ENCODE data around the gene EXOC2. TPM values are rescaled to one million over a fixed set of nuclear protein-coding genes. Genes with fewer than 3 reads are reported as not detected.

EXOC2 gene, protein sequence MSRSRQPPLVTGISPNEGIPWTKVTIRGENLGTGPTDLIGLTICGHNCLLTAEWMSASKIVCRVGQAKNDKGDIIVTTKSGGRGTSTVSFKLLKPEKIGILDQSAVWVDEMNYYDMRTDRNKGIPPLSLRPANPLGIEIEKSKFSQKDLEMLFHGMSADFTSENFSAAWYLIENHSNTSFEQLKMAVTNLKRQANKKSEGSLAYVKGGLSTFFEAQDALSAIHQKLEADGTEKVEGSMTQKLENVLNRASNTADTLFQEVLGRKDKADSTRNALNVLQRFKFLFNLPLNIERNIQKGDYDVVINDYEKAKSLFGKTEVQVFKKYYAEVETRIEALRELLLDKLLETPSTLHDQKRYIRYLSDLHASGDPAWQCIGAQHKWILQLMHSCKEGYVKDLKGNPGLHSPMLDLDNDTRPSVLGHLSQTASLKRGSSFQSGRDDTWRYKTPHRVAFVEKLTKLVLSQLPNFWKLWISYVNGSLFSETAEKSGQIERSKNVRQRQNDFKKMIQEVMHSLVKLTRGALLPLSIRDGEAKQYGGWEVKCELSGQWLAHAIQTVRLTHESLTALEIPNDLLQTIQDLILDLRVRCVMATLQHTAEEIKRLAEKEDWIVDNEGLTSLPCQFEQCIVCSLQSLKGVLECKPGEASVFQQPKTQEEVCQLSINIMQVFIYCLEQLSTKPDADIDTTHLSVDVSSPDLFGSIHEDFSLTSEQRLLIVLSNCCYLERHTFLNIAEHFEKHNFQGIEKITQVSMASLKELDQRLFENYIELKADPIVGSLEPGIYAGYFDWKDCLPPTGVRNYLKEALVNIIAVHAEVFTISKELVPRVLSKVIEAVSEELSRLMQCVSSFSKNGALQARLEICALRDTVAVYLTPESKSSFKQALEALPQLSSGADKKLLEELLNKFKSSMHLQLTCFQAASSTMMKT
- total RNA-seq (35.9 TPM), polyA plus RNA-seq (10 to 100 TPM; 33.1 to 43.6 (median 39.4) TPM)

DNA sequence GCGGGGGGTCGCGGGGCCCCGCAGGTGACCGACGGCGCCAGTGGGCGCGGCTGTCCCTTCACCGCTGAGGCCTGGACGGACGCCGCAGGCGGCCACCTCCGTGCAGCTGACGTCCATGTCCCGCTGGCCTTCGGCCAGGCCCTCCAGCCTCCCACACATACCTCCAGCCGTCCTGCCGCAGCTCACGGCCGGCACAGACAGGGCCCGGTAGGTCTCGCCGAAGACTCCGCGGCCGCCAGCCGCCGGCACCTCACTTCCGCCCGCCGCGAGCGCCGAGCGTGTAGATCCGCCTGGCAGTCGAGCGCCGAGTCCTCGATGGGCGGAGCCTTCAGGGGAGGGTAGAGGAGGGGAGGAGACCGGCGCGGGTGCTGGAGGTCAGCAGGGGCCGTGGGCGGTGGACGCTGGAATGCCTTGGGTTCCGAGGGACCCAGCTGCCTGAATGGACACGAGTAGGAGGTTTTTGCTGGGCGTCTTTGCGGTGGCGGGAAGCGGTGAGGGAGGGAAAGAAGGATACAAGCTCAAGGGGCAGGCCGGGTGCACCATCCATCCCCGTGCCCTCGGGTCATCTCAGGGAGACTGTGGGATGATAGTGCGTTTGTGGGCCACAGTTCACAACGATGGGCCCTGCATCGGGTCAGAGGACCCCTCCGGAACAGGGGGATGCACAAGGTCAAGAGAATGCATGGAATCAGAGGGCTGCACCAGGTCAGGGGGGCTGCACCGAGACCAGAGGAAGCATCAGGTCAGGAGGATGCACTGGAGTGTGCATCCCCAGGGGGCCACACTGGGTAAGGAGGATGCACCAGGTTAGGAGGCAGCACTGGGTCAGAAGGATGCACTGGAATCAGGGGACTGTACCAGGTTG lies at the start of gene EXOC2:
Gene EXOC2, minus strand, starts transcription at position 282 of the 865 bp plus-strand sequence. CDS start 55,321 bp downstream, outside the sequence.
- peak within 1 kb of the TSS; percentile 92 for H3K27ac ChIP-seq (ENCODE audit: insufficient read depth, low read length, poor library complexity, severe bottlenecking)
- peak within 1 kb of the TSS; percentile 94 to 96 (median 96) for H3K4me3 Mint-ChIP-seq
- peak within 1 kb of the TSS; percentile 77 for H3K4me3 ChIP-seq (ENCODE audit: low read depth, low read length)

DNA sequence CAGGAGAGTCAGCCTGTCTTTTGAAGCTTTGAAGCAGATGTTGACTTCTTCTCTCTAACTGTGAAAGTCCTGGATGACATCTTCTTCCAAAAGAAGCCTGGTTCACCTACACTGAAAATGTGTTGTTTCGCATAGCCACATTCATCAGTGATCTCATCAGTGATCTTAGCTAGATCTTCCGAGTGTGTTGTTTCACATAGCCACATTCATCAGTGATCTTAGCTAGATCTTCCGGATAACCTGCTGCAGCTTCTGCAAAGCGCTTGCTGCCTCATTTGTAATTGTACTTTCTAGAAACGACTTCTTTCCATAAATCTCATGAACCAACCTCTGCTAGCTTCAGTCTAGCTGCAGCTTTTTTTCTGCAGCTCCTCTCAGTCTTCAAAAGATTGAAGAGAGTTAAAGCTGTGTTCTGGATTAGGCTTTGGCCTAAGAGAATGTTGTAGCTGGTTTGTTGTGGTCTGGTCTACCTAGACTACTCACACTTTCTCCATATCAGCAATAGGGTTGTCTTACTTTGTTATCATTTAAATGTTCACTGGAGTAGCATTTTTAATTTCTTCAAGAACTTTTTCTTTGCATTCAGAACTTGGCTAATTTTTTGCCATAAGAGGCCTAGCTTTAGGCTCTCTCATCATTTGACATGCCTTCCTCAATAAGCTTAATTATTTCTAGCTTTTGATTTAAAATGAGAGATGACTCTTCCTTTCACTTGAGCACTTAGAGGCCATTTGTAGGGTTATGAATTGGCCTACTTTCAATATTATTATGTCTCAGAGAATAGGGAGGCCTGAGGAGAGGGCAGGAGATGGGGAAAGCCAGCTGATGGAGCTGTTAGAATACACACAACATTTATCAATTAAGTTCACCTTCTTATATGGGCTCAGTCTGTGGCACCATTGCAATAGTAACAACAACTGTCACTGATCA lies 48.7 kb upstream of the EXOC2 start:
- no peak for ATAC-seq (ENCODE audit: low read depth in 2 of 2)
- Histone ChIP-seq H3K9me3 (ENCODE audit: control insufficient read depth in 2 of 2, low read length in 2 of 2) (no peaks in the 10 kb centered on the region), H3K4me3 (ENCODE audit: low read depth, low read length) (no peak overlapping the region), H3K36me3 (ENCODE audit: control insufficient read depth, insufficient read depth, low read length) (no peaks in the 10 kb centered on the region), H3K27ac (ENCODE audit: insufficient read depth, low read length, poor library complexity, severe bottlenecking) (no peak overlapping the region), H3K4me1 (ENCODE audit: control insufficient read depth, insufficient read depth, low read length, poor library complexity, severe bottlenecking) (no peaks in the 10 kb centered on the region), H3K27me3 (ENCODE audit: control insufficient read depth, insufficient read depth, low read length) (peaks cover 1% of the 10 kb centered on the region)
- no peak for DNase-seq
- Mint-ChIP-seq H3K27me3 (peaks cover 22% of the 10 kb centered on the region), H3K4me3 (peak overlapping the region in 1 of 4 donors; percentile 28), H3K9me3 (peaks cover 0 to 2% (median 0%) of the 10 kb centered on the region in 7 donors), H3K36me3 (no peaks in the 10 kb centered on the region), H3K4me1 (peaks cover 0 to 6% (median 0%) of the 10 kb centered on the region in 4 donors), H3K27ac (no peak overlapping the region)

More for the DNA sequence above, at the start of gene EXOC2:
- ATAC-seq (ENCODE audit: low read depth in 2 of 2), result peak; percentile 81 to 84
- Mint-ChIP-seq H3K27me3 (peaks cover 5% of the 10 kb centered on the region), H3K4me1 (peaks cover 22 to 30% (median 27%) of the 10 kb centered on the region in 4 donors), H3K27ac (peak within 1 kb of the TSS; percentile 84 to 97 (median 96)), H3K9me3 (no peaks in the 10 kb centered on the region), H3K36me3 (no peaks in the 10 kb centered on the region)
- Histone ChIP-seq H3K27me3 (ENCODE audit: control insufficient read depth, insufficient read depth, low read length) (no peaks in the 10 kb centered on the region), H3K9me3 (ENCODE audit: control insufficient read depth in 2 of 2, low read length in 2 of 2) (no peaks in the 10 kb centered on the region), H3K4me1 (ENCODE audit: control insufficient read depth, insufficient read depth, low read length, poor library complexity, severe bottlenecking) (peaks cover 34% of the 10 kb centered on the region), H3K36me3 (ENCODE audit: control insufficient read depth, insufficient read depth, low read length) (peaks cover 22% of the 10 kb centered on the region)
- DNase-seq, result peak; percentile 75 to 91 (median 82)

DNA sequence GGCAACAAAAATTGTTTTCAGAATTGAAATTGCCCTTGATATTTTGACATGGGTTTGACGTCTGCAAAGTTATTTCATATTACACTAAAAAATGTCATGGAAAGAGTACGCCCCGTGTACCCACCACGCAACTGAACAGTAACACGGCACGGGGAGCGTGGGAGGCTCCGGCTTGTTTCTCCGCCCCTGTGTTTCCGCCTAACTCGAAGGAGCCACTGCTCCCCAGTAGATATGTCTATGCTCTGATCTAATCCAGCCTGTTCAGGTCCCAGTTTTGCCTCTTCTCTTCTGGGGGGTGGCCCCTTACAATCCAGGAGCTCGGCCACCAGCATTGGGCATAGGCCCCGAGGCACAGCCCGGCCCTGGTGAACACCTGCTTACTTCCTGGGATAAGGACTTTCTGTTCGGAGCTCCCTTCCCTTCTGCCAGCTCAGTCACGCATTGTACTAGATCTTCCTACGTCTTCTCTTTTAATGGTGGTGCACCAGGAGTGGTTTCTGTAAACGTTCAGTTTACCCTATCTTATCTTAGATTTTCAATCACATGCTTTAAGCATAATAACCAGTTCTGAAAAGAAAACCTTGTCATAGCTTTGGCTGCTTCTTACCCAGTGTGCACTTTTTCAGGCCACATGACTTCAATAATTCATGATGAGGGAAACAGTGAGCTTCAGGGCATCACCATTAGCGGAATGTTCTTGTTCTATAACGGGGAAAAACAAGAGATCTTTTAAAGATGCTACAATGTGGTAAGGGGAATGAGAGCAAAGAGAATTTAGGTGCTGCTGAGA lies 43.9 kb upstream of the EXOC2 start:
- no peak for ATAC-seq (ENCODE audit: low read depth in 2 of 2)
- no peaks in the 10 kb centered on the region for H3K36me3 Mint-ChIP-seq
- no peaks in the 10 kb centered on the region for H3K36me3 ChIP-seq (ENCODE audit: control insufficient read depth, insufficient read depth, low read length)
- DNase-seq, result no peak
- no peak overlapping the region for H3K27ac ChIP-seq (ENCODE audit: insufficient read depth, low read length, poor library complexity, severe bottlenecking)
- H3K4me1 Mint-ChIP-seq, result peaks cover 0 to 6% (median 0%) of the 10 kb centered on the region in 4 donors
- H3K4me3 ChIP-seq (ENCODE audit: low read depth, low read length), result no peak overlapping the region
- H3K9me3 ChIP-seq (ENCODE audit: control insufficient read depth in 2 of 2, low read length in 2 of 2), result no peaks in the 10 kb centered on the region
- no peak overlapping the region for H3K27ac Mint-ChIP-seq
- peaks cover 15% of the 10 kb centered on the region for H3K27me3 Mint-ChIP-seq
- no peak overlapping the region for H3K4me3 Mint-ChIP-seq
- H3K27me3 ChIP-seq (ENCODE audit: control insufficient read depth, insufficient read depth, low read length), result no peaks in the 10 kb centered on the region
- no peaks in the 10 kb centered on the region for H3K4me1 ChIP-seq (ENCODE audit: control insufficient read depth, insufficient read depth, low read length, poor library complexity, severe bottlenecking)
- peaks cover 0 to 2% (median 0%) of the 10 kb centered on the region in 7 donors for H3K9me3 Mint-ChIP-seq

DNA sequence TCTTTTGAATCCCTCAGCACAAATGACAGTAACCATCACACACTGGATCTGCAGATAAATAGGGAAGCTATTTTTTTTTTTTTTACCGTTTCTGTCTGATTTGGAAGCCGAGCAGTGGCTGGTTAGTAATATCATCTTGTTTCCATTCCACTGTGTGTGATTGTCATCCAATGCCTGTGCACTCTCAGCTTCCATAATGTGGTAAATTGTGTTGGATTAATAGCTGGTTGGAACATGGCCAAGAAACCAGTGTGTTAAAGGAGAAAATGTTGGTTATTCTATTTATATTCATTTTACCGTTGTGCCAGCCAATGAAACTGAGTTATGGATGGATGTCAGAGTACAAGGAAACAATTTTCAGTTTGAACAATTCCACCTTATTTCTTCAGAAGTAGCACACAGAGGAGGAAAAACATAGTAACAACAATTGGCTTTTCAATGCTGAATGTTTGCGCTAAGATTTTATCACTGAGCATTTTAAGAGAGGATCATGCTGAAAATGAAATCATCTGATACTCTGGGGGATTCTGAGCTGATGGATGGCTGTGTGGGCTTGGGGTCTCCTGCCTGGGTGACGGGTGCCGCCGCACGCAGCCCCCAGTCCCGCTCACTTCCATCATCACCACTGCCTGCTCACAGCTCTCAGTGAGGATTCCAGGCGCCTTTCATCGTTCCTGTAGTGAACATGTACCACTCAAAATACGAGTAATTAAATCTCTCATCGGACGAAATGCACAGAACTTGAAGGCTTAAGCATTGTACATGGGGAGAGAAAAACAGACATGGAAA lies 40.7 kb upstream of the EXOC2 start:
- no peak for ATAC-seq (ENCODE audit: low read depth in 2 of 2)
- H3K9me3 Mint-ChIP-seq, result peaks cover 0 to 2% (median 0%) of the 10 kb centered on the region in 7 donors

DNA sequence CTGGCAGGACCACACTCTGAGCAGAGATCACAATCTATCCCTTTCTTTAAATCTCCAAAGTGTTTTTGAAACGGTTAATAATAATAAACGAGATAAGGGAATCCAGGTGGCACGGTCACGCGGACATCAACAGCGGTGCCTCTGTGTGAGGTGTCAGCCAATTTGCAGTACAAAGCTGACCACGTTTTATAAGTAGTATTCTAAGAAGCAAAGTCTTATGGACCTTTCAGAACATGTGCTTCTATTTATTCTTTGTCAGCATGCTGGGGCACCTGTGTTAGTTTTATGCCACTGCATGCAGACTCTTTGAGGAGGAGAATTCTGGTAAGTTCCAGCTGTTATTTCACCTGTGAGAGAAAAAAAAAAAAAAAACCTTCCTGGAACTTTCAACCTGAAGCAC lies 39.0 kb upstream of the EXOC2 start:
- no peaks in the 10 kb centered on the region for H3K4me1 ChIP-seq (ENCODE audit: control insufficient read depth, insufficient read depth, low read length, poor library complexity, severe bottlenecking)
- DNase-seq (no peak), ATAC-seq (ENCODE audit: low read depth in 2 of 2) (no peak)
- H3K27me3 Mint-ChIP-seq, result peaks cover 29% of the 10 kb centered on the region
- H3K36me3 ChIP-seq (ENCODE audit: control insufficient read depth, insufficient read depth, low read length), result no peaks in the 10 kb centered on the region
- H3K27ac ChIP-seq (ENCODE audit: insufficient read depth, low read length, poor library complexity, severe bottlenecking), result no peak overlapping the region
- H3K9me3 Mint-ChIP-seq, result peaks cover 0 to 2% (median 0%) of the 10 kb centered on the region in 7 donors
- no peak overlapping the region for H3K4me3 Mint-ChIP-seq
- no peaks in the 10 kb centered on the region for H3K9me3 ChIP-seq (ENCODE audit: control insufficient read depth in 2 of 2, low read length in 2 of 2)
- no peak overlapping the region for H3K4me3 ChIP-seq (ENCODE audit: low read depth, low read length)
- H3K36me3 Mint-ChIP-seq, result no peaks in the 10 kb centered on the region
- no peaks in the 10 kb centered on the region for H3K4me1 Mint-ChIP-seq
- peaks cover 8% of the 10 kb centered on the region for H3K27me3 ChIP-seq (ENCODE audit: control insufficient read depth, insufficient read depth, low read length)
- H3K27ac Mint-ChIP-seq, result no peak overlapping the region

More for the DNA sequence above, 40.7 kb upstream of the EXOC2 start:
- H3K27ac Mint-ChIP-seq, result no peak overlapping the region
- H3K4me1 ChIP-seq (ENCODE audit: control insufficient read depth, insufficient read depth, low read length, poor library complexity, severe bottlenecking), result no peaks in the 10 kb centered on the region
- no peak overlapping the region for H3K27ac ChIP-seq (ENCODE audit: insufficient read depth, low read length, poor library complexity, severe bottlenecking)
- H3K4me1 Mint-ChIP-seq, result no peaks in the 10 kb centered on the region
- no peak for DNase-seq
- no peak overlapping the region for H3K4me3 Mint-ChIP-seq
- H3K36me3 Mint-ChIP-seq, result no peaks in the 10 kb centered on the region
- no peaks in the 10 kb centered on the region for H3K9me3 ChIP-seq (ENCODE audit: control insufficient read depth in 2 of 2, low read length in 2 of 2)
- no peaks in the 10 kb centered on the region for H3K36me3 ChIP-seq (ENCODE audit: control insufficient read depth, insufficient read depth, low read length)
- H3K4me3 ChIP-seq (ENCODE audit: low read depth, low read length), result no peak overlapping the region
- H3K27me3 ChIP-seq (ENCODE audit: control insufficient read depth, insufficient read depth, low read length), result peaks cover 5% of the 10 kb centered on the region
- H3K27me3 Mint-ChIP-seq, result peaks cover 24% of the 10 kb centered on the region
